HG03045 (cell line): ENCODE data around the gene SCFD2.
"Not testable (repeated sequence)": the region's sequence is repeated elsewhere in the genome, so short reads cannot be mapped to it uniquely, and the experiment has no call there.

Source experiments
- ATAC-seq: cut with Tn5 transposase; IDR thresholded peaks from one replicate; pipeline ENCODE4 v1.9.1; 2021; ENCODE audit warnings: mild to moderate bottlenecking, moderate library complexity; ENCODE audit not compliant: unreplicated experiment

SCFD2 gene

DNA sequence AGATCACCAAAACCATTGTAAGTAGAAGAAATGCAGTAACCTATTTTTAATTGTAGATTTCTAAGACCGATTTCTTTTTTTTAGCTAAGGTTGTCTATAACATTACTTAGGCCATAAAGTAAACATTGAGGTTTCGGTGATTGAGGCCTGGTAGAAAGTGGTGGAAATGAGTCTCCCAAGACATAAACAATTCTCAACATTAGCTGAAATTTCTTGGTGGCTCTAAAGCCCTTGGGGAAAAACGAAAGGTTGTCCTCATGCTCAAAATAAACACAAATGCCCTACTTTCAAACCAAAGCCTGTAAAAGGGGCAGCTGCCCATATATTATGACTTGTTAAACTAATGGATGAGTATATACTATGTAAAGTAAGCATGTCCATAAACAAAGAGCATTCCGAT lies 98.8 kb downstream of the SCFD2 start:
- ATAC-seq: no peak

DNA sequence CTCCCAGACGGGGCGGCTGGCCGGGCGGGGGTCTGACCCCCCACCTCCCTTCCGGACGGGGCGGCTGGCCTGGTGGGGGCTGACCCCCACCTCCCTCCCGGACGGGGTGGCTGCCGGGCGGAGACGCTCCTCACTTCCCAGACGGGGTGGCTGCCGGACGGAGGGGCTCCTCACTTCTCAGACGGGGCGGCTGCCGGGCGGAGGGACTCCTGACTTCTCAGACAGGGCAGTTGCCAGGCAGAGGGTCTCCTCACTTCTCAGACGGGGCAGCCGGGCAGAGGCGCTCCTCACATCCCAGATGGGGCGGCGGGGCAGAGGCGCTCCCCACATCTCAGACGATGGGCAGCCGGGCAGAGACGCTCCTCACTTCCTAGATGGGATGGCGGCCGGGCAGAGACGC lies 109.9 kb downstream of the SCFD2 start:
- not testable (repeated sequence) for ATAC-seq

DNA sequence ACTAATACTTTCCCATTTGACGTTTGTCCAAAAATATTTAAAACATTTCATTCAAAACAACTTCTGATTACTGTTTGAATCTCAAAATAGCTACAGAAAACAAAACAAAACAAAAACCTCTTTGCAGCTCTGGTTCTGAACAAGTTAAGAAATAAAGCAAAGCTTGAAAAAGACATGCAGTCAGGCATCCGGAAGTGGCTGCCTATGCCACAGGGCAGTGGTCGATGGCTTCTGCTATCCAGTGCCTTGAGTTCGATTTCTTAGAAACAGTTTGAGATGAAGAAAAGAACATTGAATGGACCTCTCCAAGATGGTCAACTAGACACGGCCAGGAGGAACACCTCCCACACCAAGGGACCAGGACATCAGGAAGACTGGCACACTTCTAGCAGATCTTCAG lies 125.3 kb downstream of the SCFD2 start:
- ATAC-seq: no peak

DNA sequence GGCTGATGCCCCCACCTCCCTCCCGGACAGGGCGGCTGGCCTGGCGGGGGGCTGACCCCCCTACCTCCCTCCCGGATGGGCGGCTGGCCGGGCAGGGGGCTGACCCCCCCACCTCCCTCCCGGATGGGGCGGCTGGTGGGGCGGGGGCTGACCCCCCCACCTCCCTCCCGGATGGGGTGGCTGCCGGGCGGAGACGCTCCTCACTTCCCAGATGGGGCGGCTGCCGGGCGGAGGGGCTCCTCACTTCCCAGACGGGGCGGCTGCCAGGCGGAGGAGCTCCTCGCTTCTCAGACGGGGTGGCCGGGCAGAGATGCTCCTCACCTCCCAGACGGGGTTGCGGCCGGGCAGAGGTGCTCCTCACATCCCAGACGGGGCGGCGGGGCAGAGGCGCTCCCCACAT lies 127.5 kb downstream of the SCFD2 start:
- ATAC-seq: not testable (repeated sequence)

DNA sequence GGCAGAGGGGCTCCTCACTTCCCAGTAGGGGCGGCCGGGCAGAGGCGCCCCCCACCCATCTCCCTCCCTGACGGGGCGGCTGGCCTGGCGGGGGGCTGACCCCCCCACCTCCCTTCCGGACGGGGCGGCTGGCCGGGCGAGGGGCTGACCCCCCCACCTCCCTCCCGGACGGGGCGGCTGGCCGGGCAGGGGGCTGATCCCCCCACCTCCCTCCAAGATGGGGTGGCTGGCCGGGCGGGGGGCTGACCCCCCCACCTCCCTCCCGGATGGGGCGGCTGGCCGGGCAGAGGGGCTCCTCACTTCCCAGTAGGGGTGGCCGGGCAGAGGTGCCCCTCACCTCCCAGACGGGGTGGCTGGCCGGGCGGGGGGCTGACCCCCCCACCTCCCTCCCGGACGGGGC lies 128.1 kb downstream of the SCFD2 start:
- not testable (repeated sequence) for ATAC-seq

DNA sequence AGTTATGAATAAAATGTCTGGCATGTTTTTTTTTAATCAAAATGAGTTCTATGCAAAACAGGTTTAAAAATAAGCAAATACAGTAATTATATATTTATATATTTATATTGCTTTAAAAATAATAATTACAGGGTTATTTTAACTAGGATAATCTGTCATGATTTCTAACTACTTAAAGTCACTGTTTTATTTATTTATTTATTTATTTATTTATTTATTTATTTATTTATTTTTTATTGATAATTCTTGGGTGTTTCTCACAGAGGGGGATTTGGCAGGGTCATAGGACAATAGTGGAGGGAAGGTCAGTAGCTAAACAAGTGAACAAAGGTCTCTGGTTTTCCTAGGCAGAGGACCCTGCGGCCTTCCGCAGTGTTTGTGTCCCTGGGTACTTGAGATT lies 129.2 kb downstream of the SCFD2 start:
- ATAC-seq: not testable (repeated sequence)

DNA sequence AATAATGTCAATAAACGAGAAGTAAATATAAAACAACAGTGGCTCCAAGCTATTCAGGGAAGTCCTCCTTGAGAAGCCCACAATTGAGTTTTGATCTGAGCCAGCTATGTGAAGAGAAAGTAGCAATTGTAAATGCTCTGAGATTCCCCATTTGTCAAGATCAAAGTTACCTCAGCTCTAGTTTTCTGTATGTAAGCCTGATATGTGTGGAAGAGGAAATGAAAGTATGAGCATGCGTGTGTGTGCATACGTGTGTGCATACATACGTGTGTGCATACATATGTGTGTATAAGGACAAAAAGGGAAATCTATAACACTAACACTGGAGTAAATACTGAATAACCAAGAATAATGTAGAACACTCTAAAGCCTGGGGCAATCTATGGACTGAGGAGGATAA lies 130.3 kb downstream of the SCFD2 start:
- ATAC-seq: no peak

DNA sequence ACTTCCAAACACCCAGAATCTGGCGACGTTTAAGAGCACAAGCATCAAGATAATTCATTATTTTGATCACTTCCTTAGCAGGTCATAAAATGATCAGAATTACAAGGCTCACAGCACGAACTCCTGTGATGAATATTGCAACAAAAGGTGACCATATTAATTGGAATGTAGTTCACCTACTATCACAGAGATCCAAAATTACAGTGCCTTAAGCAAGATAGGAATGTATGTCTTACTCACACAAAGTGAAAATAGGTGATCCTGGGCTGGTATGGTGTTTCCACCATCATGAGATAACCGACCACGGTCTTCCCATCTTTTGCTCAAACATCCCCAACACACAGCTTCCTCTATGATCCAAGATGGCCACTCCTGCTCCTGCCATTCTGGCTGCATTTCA lies 131.2 kb downstream of the SCFD2 start:
- ATAC-seq: no peak

DNA sequence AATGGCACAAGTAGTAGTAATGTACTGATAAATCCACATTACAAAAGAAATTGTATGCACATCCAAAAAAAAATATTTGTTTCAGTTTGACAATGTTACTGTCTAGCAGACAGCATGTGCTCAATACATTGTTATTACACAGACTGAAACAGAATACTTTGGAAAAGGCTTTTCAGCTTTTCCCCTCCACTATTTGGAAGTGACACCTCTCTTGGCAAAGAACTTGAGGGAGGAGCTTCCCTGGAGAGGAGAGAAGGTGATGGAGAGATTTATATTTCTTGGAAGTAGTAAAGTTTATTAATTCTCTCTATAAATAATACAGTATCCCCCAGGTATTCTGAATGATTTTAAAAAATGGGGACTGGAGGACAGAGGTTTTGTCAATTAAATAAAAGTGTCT lies 131.8 kb downstream of the SCFD2 start:
- no peak for ATAC-seq

DNA sequence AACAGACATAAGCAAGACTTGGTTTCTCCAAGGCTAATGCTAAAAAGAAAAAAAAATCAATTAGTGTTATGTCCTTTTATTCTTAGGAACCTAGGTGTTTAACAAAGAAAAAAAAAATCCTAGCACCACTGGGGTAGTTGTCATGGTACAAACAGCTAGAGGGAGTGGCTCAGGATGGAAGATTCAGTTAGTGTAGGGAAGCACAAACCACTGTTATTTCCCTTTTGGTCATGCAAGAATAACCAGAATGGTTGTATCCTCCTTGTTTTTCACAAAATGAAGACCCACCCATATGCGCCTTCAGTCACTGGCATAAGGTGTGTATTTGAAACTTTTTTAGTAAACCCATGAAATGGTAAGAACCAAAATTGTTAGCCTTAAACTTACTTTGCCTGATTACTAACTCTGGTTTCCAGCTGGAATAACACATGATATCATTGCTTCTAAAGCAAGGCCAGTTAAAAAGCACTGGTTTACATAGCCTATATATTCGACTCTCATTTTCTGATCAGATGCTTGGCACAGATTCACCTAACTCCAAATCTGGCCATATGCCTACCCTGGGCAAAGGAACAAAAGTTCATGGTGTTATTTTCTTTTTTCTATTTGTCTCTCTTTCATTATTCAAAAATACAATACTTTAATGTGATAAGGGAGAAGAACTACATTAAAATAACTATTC lies 132.6 kb downstream of the SCFD2 start:
- ATAC-seq: no peak

DNA sequence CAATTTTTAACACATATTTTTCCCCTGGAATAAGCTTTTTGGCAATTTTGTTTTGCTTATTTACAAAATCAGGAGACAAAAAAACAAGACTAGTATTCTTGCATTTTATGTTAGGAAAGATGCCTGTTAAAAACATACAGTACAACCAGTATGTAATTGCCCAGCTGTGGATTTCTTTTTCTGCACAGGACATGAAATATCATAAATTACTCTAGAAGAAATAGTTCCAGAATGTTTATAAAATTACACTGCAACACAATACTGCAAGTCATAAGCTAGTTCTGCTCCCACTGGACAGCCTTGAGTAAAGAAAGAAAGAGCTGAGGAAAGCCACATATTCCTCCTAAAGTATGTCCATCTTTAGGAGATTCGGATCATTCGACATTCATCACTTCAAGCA lies 133.5 kb downstream of the SCFD2 start:
- ATAC-seq: no peak

DNA sequence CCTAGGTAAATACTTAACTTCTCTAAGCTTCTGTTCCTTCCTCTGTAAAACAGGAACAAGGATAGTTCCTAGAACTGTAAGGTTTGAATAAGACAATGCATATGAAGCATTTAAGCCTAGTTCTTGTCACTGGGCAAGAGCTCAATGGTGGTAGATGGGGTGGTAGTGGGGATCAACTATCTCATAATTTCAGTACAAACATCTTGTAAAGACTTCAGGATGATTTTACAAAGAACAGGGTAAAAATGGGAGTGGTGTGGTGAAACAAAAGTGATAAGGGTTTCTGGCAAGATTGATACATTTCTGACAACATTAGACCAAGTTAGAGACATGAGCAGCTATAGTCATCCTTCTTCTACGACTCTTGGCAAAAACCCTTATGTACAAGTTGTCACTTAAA lies 137.8 kb downstream of the SCFD2 start:
- ATAC-seq: no peak

DNA sequence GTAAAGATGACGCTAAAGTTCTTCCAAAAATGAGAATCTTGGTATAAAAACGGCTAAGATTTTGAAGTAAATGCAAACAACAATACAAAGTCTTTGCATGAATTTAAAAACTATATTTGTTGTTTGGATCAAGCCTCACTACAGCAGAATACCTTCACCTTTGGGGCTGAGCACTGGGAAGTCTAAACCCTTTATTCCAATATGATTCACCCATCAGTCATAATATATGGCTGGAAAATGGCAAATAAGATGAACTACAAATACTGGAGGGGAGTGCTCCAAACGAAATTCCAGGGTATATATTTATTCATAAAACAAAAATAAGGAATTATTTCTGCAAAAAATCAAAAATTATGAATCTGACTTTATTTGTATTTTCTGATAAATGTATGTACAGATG lies 138.4 kb downstream of the SCFD2 start:
- ATAC-seq: no peak

DNA sequence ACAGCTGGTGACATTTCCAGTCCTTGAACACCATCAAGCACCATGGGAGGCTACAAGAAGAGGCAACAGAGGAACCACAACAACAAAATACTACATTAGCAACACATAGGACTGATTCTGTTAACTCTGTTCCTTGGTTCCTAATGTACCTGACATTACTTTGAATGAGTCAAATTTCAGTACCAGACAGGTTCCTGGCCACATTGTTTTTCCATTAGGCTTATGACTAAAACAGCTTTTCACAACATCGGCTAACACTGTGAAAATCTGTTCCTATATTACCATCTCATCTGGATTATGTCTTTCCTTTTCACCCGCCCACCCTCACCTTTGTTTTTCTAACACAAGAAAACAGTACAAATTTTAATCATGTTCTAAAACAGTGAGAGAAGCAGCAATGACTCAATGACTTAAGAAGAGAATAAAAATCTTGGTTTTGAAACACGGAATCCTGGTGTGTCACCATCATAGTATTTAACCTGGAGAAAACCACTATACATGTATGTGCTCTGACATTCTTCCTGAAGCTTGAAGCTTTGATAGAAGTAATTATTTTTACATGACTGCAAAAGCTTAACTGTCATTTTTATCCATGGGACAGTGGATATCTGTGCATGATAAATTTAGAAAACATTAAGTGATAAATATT lies 143.9 kb downstream of the SCFD2 start:
- no peak for ATAC-seq

DNA sequence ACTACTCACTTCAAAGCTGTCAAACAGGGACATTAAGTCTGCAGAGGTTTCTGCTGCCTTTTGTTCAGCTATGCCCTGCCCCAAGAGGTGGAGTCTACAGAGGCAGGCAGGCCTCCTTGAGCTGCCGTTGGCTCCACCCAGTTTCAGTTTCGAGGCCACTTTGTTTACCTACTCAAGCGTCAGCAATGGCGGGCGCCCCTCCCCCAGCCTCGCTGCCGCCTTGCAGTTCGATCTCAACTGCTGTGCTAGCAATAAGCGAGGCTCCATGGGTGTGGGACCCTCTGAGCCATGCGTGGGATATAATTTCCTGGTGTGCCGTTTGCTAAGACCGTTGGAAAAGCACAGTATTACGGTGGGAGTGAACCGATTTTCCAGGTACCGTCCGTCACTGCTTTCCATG lies 146.7 kb downstream of the SCFD2 start:
- ATAC-seq: not testable (repeated sequence)

DNA sequence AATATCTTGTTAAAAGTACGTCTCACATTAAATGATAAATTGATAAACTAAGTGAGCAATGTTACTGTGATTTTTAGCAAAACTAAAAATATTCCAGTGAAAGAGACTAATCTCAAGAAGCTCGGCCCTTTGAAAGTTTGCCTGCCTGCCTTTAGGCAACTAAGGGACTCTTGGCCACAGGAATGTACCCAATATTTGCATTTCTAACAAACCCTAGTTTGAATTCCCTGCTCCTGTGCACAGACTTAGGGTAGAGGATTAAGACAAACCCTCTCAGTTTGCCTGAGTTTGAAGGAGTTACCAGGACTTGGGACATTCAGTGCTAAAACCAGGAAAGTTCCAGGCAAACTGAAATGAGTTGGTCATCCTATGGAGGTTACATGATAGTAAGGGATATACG lies 157.1 kb downstream of the SCFD2 start:
- no peak for ATAC-seq

DNA sequence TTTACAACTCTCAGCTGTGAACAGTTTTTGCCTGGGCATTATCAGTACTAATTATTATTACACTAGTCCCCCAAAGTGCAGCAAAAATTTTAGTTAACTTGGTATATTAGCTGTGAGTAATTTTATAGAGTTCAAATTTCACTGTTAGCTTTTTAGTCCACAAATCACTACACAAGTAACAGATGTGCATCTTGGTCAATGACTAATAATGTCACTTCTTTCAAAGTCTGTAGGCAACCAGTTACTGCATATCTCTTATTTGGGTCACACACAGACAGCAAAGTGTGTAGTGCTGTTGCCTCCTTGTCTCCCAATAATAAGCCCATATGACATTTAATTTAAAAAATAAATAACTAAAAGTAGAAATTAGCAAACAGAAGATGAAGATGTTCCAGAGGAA lies 159.9 kb downstream of the SCFD2 start:
- no peak for ATAC-seq

DNA sequence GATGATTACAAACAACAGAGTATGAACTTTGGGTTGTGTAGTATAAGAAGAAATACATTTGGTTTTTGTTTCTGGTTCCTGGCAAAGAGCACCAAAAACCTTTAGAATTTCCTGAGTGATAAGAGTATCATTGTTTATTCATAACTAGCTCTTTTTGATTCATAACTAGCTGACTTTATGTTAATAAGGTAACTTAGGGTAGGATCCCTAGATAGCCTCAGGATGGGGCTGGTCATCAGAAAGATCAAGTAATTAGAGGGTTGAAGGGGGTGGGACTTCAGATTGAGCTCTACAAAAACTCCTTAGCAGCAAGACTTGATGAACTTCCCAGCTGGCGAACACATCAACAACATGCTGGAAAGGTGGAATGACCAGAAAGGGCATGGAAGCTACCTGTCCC lies 166.5 kb downstream of the SCFD2 start:
- ATAC-seq: no peak

DNA sequence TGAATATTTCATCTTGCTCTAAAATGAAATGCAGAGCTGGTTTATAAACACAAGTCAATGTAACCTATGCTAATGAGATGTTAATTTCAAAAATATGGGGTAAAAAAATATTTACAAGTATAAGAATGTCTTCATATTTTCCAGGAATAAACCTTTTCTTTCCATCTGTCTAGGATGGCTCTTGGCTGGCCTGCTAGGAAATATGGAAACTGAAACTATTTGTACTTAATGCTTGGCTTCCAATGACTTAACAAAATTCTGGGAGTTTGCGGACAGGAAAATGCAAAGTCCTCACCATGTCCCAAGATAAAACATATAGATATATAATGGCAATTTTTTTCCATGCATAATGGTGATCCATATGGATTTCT lies 168.1 kb downstream of the SCFD2 start:
- no peak for ATAC-seq

DNA sequence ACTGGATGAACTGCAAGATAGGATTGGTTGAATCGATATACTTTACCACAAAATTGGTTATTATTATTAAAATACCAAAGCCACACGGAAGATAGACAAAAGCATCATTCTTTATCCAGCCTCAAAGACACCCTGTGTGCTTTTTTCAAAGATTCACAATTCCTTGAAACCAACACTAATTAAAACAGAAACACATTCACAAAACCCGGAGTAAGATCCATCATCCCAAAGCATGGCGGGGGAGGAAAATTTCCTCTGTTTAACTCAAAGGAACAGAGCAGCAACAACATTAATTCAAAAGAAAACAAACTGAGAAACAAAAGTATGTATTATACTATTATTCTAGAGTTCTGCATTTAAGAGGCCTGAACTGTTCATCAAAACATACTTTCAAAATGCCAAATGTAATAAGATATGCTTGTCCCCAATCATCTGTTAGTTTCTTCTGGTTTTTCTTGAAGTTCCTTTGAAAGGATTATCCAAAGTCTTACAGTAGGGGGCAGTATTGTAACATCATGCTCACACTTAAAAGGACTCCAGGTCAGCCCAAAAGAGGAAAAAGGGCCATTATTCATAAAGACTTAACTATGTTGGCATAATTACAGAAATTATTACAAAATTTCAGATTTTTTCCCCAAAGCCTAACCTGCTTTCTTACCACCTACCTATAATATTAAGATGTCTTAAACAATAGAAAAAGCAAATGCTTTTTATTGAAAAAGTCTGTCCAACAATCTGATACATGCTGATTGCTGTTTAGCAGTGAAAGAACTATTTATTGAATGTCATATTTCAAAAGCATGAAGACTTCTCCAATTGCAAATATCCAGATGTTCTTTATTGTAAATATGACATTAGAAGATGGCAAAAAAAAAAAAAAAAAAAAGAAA lies 168.7 kb downstream of the SCFD2 start:
- no peak for ATAC-seq

DNA sequence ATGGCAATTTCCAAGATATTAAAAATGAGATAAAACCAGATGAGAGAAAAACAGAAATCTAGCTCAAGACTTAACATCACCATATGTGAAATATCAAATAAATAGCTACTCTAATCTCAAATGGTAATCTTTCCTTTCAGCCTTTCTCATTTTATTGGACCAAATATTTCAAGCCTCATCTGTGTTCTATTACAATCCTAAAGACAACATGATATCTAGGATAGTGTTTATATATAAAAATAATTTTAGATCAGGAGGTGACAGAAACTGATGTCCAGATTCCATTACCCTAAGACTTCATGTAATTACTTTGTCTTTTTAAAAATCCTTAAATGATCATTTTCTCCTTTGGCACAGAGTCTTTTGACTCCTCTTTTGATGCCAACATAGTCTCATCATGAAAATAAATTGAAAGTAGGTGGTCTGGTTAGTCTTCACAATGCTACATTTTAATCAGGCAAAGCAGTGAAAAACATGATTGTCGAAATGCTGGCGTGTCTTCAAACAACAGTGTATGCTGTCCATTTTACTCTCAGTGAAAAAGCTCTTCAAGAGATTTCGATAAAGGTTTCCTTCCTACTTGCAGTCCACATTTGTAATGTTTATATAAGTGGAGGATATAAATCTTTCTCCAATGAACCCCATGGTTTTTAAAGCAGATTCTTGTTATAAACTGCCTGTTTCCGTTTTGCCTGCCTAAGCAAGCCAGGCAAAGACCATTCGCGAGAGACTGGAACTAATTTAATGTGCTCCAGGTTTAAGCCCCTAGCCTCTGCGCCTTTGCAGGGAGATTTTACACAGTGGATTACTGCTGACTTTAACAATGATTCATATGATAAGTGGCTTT lies 169.8 kb downstream of the SCFD2 start:
- ATAC-seq: no peak
